Kidney (tissue), 14 donors: ENCODE data around the gene ACP7. TPM values are rescaled to one million over a fixed set of nuclear protein-coding genes. Genes with fewer than 3 reads are reported as not detected.

Source experiments
- DNase-seq, 5 donors: peaks; one replicate each; pipeline ENCODE4 v3.0.0-alpha.2; 2013 to 2020
- FAIRE-seq: peaks from 2 replicates; lab custom pipeline; 2012; peaks lifted over from hg19 to GRCh38; lab: Jason Lieb, UNC
- H3K27ac ChIP-seq, 2 donors: one replicate each; pipeline ENCODE4 v1.7.0; 2013; ENCODE audit warnings: low read depth in 2 of 2, low read length in 2 of 2, inconsistent platforms in 1 of 2
- H3K27me3 ChIP-seq: one replicate; pipeline ENCODE4 v1.7.1; 2013; ENCODE audit warnings: low read length, inconsistent platforms; ENCODE audit not compliant: control insufficient read depth, insufficient read depth
- H3K36me3 ChIP-seq, 3 donors: one replicate each; pipeline versions ENCODE4 v1.7.0 to v1.7.1; 2013; ENCODE audit warnings: low read length in 3 of 3, control low read depth in 1 of 3, inconsistent platforms in 1 of 3; ENCODE audit not compliant: insufficient read depth in 3 of 3, control insufficient read depth in 2 of 3
- H3K4me1 ChIP-seq, 3 donors: one replicate each; pipeline versions ENCODE4 v1.7.0 to v1.7.1; 2013; ENCODE audit warnings: low read length in 3 of 3, inconsistent platforms in 1 of 3, low read depth in 1 of 3; ENCODE audit not compliant: control insufficient read depth in 2 of 3, insufficient read depth in 2 of 3
- H3K4me3 ChIP-seq, 3 donors: one replicate each; pipeline versions ENCODE4 v1.7.0 to v1.8.1; 2013; ENCODE audit warnings: low read length in 3 of 3, control low read depth in 1 of 3, inconsistent platforms in 1 of 3
- H3K9ac ChIP-seq, 3 donors: one replicate each; pipeline versions ENCODE4 v1.7.0 to v1.7.1; 2013; ENCODE audit warnings: low read length in 3 of 3, control low read depth in 1 of 3, inconsistent platforms in 1 of 3
- H3K9me3 ChIP-seq, 3 donors: one replicate each; pipeline versions ENCODE4 v1.7.0 to v1.7.1; 2013; ENCODE audit warnings: low read length in 3 of 3, control low read depth in 1 of 3, inconsistent platforms in 1 of 3; ENCODE audit not compliant: control insufficient read depth in 2 of 3, insufficient read depth in 1 of 3
- intact Hi-C: fragments of 100-400 bp; cut with DNase I; formaldehyde crosslinking; loops from one replicate; pipeline ENCODE4 v1.11.1; 2022
- polyA plus RNA-seq: library from polyadenylated mRNA; stranded (reverse); fragments of 350-450 nt; fragmentation: Illumina TruSeq; extraction: RNeasy Lipid Tissue Mini Kit (QIAGEN cat#74804); gene quantifications from one replicate; pipeline ENCODE4 v1.2.3, GENCODE V29; 2014; ENCODE audit warnings: low read depth, low replicate concordance; ENCODE audit not compliant: insufficient read depth
- total RNA-seq: library from RNA; stranded (reverse); fragmentation: NEBNext Ultra II Directional; extraction: Animal tissue kit (Norgen Biotek cat#: 25700); gene quantifications from one replicate; pipeline ENCODE4 v1.2.1, GENCODE V29; 2021
- TF ChIP-seq, protein P1 (sequence below): IDR thresholded peaks from 3 replicates; pipeline ENCODE4 v1.5.1; 2012; ENCODE audit warnings: mild to moderate bottlenecking, moderate library complexity, borderline replicate concordance; ENCODE audit not compliant: insufficient read depth; ENCODE audit errors: extremely low read depth
- donor health status: control.
- donor health status: control.
- donor health status: control.
- donor health status: control.
- donor health status: control.
- donor health status: DM: yes; HTN: yes; CAD: no.
- donor health status: Normal renal cell carcinoma (clear cell type).

The ACP7 gene
- total and polyA plus RNA-seq, 2 donors from 2014 or later, result 0.13 TPM; not detected in 1

DNA sequence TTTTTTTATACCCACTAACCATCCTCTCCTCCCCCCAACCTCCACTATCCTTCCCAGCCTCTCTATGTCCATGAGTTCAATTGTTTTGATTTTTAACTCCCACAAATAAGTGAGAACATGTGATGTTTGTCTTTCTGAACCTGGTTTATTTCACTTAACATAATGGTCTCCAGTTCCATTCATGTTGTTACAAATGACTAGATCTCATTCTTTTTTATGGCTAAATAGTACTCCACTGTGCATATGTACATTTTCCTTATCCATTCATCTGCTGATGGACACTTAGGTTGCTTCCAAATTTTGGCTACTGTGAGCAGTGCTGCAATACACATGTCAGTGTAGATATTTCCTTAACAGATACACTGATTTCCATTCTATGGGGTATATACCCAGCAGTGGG, 24.9 kb upstream of the ACP7 start:
- Histone ChIP-seq H3K27ac (no peak overlapping the region), H3K9me3 (no peaks in the 10 kb centered on the region), H3K4me1 (no peaks in the 10 kb centered on the region), H3K9ac (no peak overlapping the region), H3K27me3 (no peaks in the 10 kb centered on the region), H3K4me3 (no peak overlapping the region), H3K36me3 (no peaks in the 10 kb centered on the region)
- DNase-seq (no peak), FAIRE-seq (no peak)
- TF ChIP-seq, protein P1, sequence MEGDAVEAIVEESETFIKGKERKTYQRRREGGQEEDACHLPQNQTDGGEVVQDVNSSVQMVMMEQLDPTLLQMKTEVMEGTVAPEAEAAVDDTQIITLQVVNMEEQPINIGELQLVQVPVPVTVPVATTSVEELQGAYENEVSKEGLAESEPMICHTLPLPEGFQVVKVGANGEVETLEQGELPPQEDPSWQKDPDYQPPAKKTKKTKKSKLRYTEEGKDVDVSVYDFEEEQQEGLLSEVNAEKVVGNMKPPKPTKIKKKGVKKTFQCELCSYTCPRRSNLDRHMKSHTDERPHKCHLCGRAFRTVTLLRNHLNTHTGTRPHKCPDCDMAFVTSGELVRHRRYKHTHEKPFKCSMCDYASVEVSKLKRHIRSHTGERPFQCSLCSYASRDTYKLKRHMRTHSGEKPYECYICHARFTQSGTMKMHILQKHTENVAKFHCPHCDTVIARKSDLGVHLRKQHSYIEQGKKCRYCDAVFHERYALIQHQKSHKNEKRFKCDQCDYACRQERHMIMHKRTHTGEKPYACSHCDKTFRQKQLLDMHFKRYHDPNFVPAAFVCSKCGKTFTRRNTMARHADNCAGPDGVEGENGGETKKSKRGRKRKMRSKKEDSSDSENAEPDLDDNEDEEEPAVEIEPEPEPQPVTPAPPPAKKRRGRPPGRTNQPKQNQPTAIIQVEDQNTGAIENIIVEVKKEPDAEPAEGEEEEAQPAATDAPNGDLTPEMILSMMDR, result no peak
- intact Hi-C loops, result no loop called here

- Histone ChIP-seq H3K9ac (no peak overlapping the region), H3K27me3 (no peaks in the 10 kb centered on the region), H3K27ac (no peak overlapping the region), H3K4me1 (no peaks in the 10 kb centered on the region), H3K4me3 (no peak overlapping the region), H3K36me3 (no peaks in the 10 kb centered on the region), H3K9me3 (no peaks in the 10 kb centered on the region)
- FAIRE-seq (no peak), DNase-seq (no peak)
- intact Hi-C loops, result no loop called here
- TF ChIP-seq, protein P1, result no peak
Measured at GRCh38 chr19:39060171-39060570, 24.0 kb upstream of the ACP7 start.

GRCh38 chr19:39064405-39064804, 19.8 kb upstream of the ACP7 start:
- Histone ChIP-seq H3K4me1 (no peaks in the 10 kb centered on the region), H3K9me3 (no peaks in the 10 kb centered on the region), H3K27ac (no peak overlapping the region), H3K27me3 (no peaks in the 10 kb centered on the region), H3K9ac (no peak overlapping the region), H3K36me3 (no peaks in the 10 kb centered on the region), H3K4me3 (no peak overlapping the region)
- no peak for DNase-seq
- TF ChIP-seq, protein P1, result no peak
- intact Hi-C loops, result no loop called here
- FAIRE-seq, result no peak

- H3K4me1 ChIP-seq, result no peaks in the 10 kb centered on the region
- no peak for FAIRE-seq
Measured at GRCh38 chr19:39065928-39066327, 18.2 kb upstream of the ACP7 start.

More at GRCh38 chr19:39065928-39066327, 18.2 kb upstream of the ACP7 start:
- no peak overlapping the region for H3K9ac ChIP-seq
- no peaks in the 10 kb centered on the region for H3K9me3 ChIP-seq
- no peak overlapping the region for H3K4me3 ChIP-seq
- intact Hi-C loops, result no loop called here
- DNase-seq, result no peak
- no peaks in the 10 kb centered on the region for H3K27me3 ChIP-seq
- no peaks in the 10 kb centered on the region for H3K36me3 ChIP-seq
- TF ChIP-seq, protein P1, result no peak
- no peak overlapping the region for H3K27ac ChIP-seq
